ENCODE measurements around the gene PLAAT5.
A peak's percentile ranks its signal among the peaks of the same experiment; 100 is the strongest.

PLAAT5 gene

DNA sequence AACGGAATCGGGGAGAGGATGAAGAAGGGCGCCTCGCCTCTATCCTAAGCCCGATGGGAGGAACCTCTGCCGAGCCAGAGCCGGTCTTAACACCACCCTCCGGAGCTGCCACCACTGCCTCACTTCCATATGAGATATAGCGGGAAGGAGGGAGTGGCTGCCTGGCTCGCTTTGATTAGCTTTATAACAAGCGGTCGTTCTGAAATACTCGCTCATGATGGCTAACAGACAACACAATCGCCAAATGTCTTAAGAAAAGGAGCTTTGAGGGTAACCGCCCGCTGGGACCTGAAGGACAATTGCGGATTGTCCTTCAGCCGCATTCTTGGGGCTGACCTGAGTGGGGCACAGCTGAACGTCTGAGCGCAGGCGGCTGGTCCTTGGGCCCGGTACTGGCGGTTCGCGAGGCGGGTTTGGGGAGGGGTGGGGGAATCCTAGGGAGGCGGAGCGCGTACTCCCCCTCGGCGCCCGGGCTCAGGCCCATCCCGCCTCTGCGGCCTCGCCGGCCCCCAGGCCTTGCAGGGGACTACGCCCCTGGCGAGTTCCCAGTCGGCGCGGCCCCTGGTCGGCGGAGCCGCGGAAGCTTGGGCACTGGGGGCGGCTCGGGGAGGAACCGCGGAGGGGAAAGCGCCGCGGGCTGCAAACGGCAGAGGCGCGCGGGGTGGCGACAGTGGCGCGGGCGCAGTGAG lies at the start of gene PLAAT5:
Gene PLAAT5, minus strand, starts transcription at position 617 of the 689 bp plus-strand sequence. Its CDS starts 133 bp downstream, at position 484.
- DNase-seq (ENCODE audit: low read depth): no peak
- TF ChIP-seq, protein P1, sequence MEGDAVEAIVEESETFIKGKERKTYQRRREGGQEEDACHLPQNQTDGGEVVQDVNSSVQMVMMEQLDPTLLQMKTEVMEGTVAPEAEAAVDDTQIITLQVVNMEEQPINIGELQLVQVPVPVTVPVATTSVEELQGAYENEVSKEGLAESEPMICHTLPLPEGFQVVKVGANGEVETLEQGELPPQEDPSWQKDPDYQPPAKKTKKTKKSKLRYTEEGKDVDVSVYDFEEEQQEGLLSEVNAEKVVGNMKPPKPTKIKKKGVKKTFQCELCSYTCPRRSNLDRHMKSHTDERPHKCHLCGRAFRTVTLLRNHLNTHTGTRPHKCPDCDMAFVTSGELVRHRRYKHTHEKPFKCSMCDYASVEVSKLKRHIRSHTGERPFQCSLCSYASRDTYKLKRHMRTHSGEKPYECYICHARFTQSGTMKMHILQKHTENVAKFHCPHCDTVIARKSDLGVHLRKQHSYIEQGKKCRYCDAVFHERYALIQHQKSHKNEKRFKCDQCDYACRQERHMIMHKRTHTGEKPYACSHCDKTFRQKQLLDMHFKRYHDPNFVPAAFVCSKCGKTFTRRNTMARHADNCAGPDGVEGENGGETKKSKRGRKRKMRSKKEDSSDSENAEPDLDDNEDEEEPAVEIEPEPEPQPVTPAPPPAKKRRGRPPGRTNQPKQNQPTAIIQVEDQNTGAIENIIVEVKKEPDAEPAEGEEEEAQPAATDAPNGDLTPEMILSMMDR (IDR thresholded peaks at IDR 0.05; ENCODE audit: low read depth, low read length, missing control alignments): no peak
- no peak within 1 kb of the TSS for H3K4me3 ChIP-seq (ENCODE audit: low read depth, low read length)

- no peak for DNase-seq (ENCODE audit: low read depth)
- peak overlapping the region; percentile 38 for H3K4me3 ChIP-seq (ENCODE audit: low read depth, low read length)
- TF ChIP-seq, protein P1 (IDR thresholded peaks at IDR 0.05; ENCODE audit: low read depth, low read length, missing control alignments): no peak
Measured at GRCh38 chr11:63537293-63538101, 46.5 kb upstream of the PLAAT5 start.

DNA sequence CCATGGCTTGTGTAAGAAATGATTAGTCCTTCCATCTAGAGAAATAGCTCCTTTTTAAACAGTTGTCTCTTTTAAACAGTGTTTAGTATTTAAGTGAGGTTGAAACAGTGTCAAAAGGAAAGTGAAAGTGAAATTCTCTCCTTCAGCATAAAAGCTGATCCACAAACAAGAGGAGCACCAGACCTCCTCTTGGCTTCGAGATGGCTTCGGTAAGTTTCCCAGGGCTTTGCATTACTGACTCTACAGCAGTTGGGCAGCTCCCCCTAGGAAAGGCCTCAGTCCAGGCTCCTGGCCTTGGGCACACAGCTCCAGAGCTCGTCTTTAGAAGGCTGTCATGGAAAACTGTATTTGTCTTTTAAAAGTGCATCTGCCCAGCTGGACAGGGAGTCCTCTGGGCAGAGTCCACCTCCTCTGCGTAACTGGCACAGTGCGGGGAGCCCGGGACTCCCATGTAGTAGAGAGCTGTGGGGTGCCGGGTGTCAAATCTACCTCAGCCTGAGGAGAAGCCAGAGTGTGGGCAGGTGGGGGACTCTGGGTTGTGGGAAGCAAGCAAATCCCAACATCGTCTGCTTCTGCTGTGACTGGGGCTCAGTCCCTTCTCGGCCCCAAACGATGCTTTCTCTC lies 45.8 kb upstream of the PLAAT5 start, which contains the start of gene PLAAT4:
Gene PLAAT4, plus strand, starts transcription at position 140 of the 624 bp plus-strand sequence. Its CDS starts 61 bp downstream, at position 201.
- no peak for DNase-seq (ENCODE audit: low read depth)
- peak within 1 kb of the TSS; percentile 38 for H3K4me3 ChIP-seq (ENCODE audit: low read depth, low read length)
- TF ChIP-seq, protein P1 (IDR thresholded peaks at IDR 0.05; ENCODE audit: low read depth, low read length, missing control alignments): no peak

DNA sequence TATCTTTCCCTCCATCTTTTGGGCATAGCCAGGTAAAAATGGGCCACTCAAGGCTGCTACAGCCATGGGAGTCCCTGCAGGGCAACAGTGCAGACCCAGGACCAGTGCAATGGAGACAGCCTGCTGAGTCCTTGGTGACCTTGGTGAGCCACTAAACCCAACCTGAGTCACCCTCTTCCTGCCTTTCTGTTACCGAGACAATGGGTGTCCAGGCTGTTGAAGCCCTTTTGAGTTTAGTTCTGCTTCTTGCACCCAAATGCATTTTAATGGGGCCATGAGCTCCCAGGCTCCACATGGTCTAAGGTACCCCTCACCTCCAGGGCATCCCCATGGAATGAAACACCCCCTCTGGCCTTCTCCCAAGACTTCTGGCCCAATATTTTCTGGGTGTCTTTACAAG lies 44.8 kb upstream of the PLAAT5 start:
- TF ChIP-seq, protein P1 (IDR thresholded peaks at IDR 0.05; ENCODE audit: low read depth, low read length, missing control alignments): no peak
- H3K4me3 ChIP-seq (ENCODE audit: low read depth, low read length): no peak overlapping the region
- no peak for DNase-seq (ENCODE audit: low read depth)

GRCh38 chr11:63534895-63535461 lies 44.0 kb upstream of the PLAAT5 start:
- no peak for DNase-seq (ENCODE audit: low read depth)
- H3K4me3 ChIP-seq (ENCODE audit: low read depth, low read length): no peak overlapping the region
- TF ChIP-seq, protein P1 (IDR thresholded peaks at IDR 0.05; ENCODE audit: low read depth, low read length, missing control alignments): no peak

- TF ChIP-seq, protein P1 (IDR thresholded peaks at IDR 0.05; ENCODE audit: low read depth, low read length, missing control alignments): no peak
- H3K4me3 ChIP-seq (ENCODE audit: low read depth, low read length): no peak overlapping the region
- no peak for DNase-seq (ENCODE audit: low read depth)
Measured at GRCh38 chr11:63534076-63534475, 43.1 kb upstream of the PLAAT5 start.
